ENCODE data around the gene SHF.

GRCh38 chr15:45137703-45138102 is 50.1 kb downstream of the SHF start:
- TF ChIP-seq CTCF (conservative IDR thresholded peaks at IDR 0.05; ENCODE audit: low read depth, low read length) (no peak), MXI1 (IDR thresholded peaks at IDR 0.05; ENCODE audit: borderline replicate concordance, low read depth, low read length) (no peak), MAFK (IDR thresholded peaks at IDR 0.05; ENCODE audit: low read depth, low read length) (no peak), POLR2A (IDR thresholded peaks at IDR 0.05; ENCODE audit: low read depth, low read length) (no peak), RAD21 (IDR thresholded peaks at IDR 0.05; ENCODE audit: low read length) (no peak), SMC3 (IDR thresholded peaks at IDR 0.05; ENCODE audit: low read depth, low read length) (no peak), FOS (IDR thresholded peaks at IDR 0.05; ENCODE audit: low read depth, low read length) (no peak), USF2 (IDR thresholded peaks at IDR 0.05; ENCODE audit: low read depth, low read length) (no peak), MAZ (IDR thresholded peaks at IDR 0.05; ENCODE audit: borderline replicate concordance, low read depth, low read length) (no peak), RFX5 (IDR thresholded peaks at IDR 0.05; ENCODE audit: low read depth, low read length) (no peak), RCOR1 (IDR thresholded peaks at IDR 0.05; ENCODE audit: insufficient replicate concordance, low read length) (no peak), CEBPB (IDR thresholded peaks at IDR 0.05; ENCODE audit: low read depth, low read length) (no peak), BHLHE40 (IDR thresholded peaks at IDR 0.05; ENCODE audit: low read depth, low read length) (no peak), CHD1 (IDR thresholded peaks at IDR 0.05; ENCODE audit: low read depth, low read length) (no peak)
